IMR-90 (cell line): ENCODE data around the gene PAM16. TPM values are rescaled to one million over a fixed set of nuclear protein-coding genes. Genes with fewer than 3 reads are reported as not detected.

Experiments used
- ATAC-seq: fragments of 200-7000 bp; cut with Tn5 transposase; 2 replicates; pipeline ENCODE4 v1.9.1; 2020; ENCODE audit warnings: low read depth, mild to moderate bottlenecking, moderate library complexity
- BruUV-seq: library from RNA; stranded (reverse); fragments of 400-500 nt; replicated peaks from 2 replicates; lab custom pipeline; 2021; lab: Mats Ljungman, UMichigan
- CTCF ChIA-PET: fragments of 300-600 bp; formaldehyde crosslinking; extraction: SDS; loops from one replicate; lab custom pipeline; 2021; ENCODE audit warnings: antibody characterized with exemption; lab: Yijun Ruan, JAX
- POLR2A ChIA-PET: fragments of 300-600 bp; sonication (Branson Sonifier 250); formaldehyde crosslinking; loops from one replicate; lab custom pipeline; 2022; ENCODE audit warnings: antibody characterized with exemption; ENCODE audit not compliant: unreplicated experiment; lab: Charles Lee
- DNase-seq: peaks from one replicate; pipeline ENCODE4 v3.0.0; 2013
- H2AFZ ChIP-seq: replicated peaks from 2 replicates; pipeline ENCODE3; 2013; ENCODE audit warnings: low read length, mild to moderate bottlenecking; ENCODE audit not compliant: poor library complexity
- H2AK5ac ChIP-seq: 2 replicates; pipeline ENCODE4 v1.6.1; 2013; ENCODE audit warnings: low read depth, low read length, inconsistent platforms
- H2AK9ac ChIP-seq: replicated peaks from 2 replicates; pipeline ENCODE3; 2013; ENCODE audit warnings: mild to moderate bottlenecking, low read depth, low read length, moderate library complexity; ENCODE audit not compliant: poor library complexity
- H2BK120ac ChIP-seq: 2 replicates; pipeline ENCODE4 v1.6.1; 2013; ENCODE audit warnings: low read depth, low read length, inconsistent platforms
- H2BK15ac ChIP-seq: 3 replicates; pipeline ENCODE4 v1.6.1; 2013; ENCODE audit warnings: low read depth, low read length, inconsistent platforms
- H2BK20ac ChIP-seq: 2 replicates; pipeline ENCODE4 v1.6.1; 2013; ENCODE audit warnings: low read depth, mild to moderate bottlenecking, inconsistent platforms, low read length, moderate library complexity
- H2BK5ac ChIP-seq: 2 replicates; pipeline ENCODE4 v1.6.1; 2013; ENCODE audit warnings: mild to moderate bottlenecking, low read depth, low read length, inconsistent platforms; ENCODE audit not compliant: poor library complexity, severe bottlenecking
- H3K14ac ChIP-seq: replicated peaks from 2 replicates; pipeline ENCODE4 v1.6.1; 2013; ENCODE audit warnings: low read depth, low read length, inconsistent platforms
- H3K18ac ChIP-seq: 2 replicates; pipeline ENCODE4 v1.6.1; 2013; ENCODE audit warnings: low read depth, low read length, control low read depth
- H3K23ac ChIP-seq: 2 replicates; pipeline ENCODE4 v1.6.1; 2013; ENCODE audit warnings: low read depth, low read length, inconsistent platforms
- H3K27ac ChIP-seq: 2 replicates; pipeline ENCODE4 v1.5.1; 2013; ENCODE audit warnings: mild to moderate bottlenecking, control low read depth, low read length; ENCODE audit not compliant: insufficient read depth
- H3K27me3 ChIP-seq: 2 replicates; pipeline ENCODE4 v1.6.1; 2013; ENCODE audit warnings: low read length; ENCODE audit not compliant: control insufficient read depth, insufficient read depth
- H3K36me3 ChIP-seq: 2 replicates; pipeline ENCODE4 v1.6.1; 2013; ENCODE audit warnings: low read length, mixed read lengths; ENCODE audit not compliant: control insufficient read depth, insufficient read depth
- H3K4ac ChIP-seq: 2 replicates; pipeline ENCODE4 v1.6.1; 2013; ENCODE audit warnings: low read depth, low read length, inconsistent platforms
- H3K4me1 ChIP-seq: 2 replicates; pipeline ENCODE4 v1.6.1; 2013; ENCODE audit warnings: low read length, mixed read lengths; ENCODE audit not compliant: control insufficient read depth, insufficient read depth
- H3K4me2 ChIP-seq: 2 replicates; pipeline ENCODE4 v1.6.1; 2013; ENCODE audit warnings: low read depth, mild to moderate bottlenecking, control low read depth, low read length, moderate library complexity
- H3K4me3 ChIP-seq: 2 replicates; pipeline ENCODE4 v1.5.1; 2013; ENCODE audit warnings: low read depth, mild to moderate bottlenecking, control low read depth, low read length, moderate library complexity; ENCODE audit not compliant: insufficient read depth
- H3K56ac ChIP-seq: 2 replicates; pipeline ENCODE4 v1.6.1; 2013; ENCODE audit warnings: low read length, inconsistent platforms; ENCODE audit not compliant: insufficient read depth; ENCODE audit errors: extremely low read depth
- H3K79me1 ChIP-seq, 2 experiments: 2 replicates each; pipeline ENCODE4 v1.6.1; 2013; ENCODE audit warnings: low read length in 2 of 2, inconsistent platforms in 1 of 2, low read depth in 1 of 2
- H3K9ac ChIP-seq: 2 replicates; pipeline ENCODE4 v1.6.1; 2013; ENCODE audit warnings: low read depth, low read length, control low read depth
- H3K9me1 ChIP-seq: 2 replicates; pipeline ENCODE4 v1.6.1; 2013; ENCODE audit warnings: low read length, inconsistent platforms; ENCODE audit not compliant: insufficient read depth
- H3K9me3 ChIP-seq: 2 replicates; pipeline ENCODE4 v1.6.1; 2013; ENCODE audit warnings: low read length; ENCODE audit not compliant: control insufficient read depth, insufficient read depth
- H4K20me1 ChIP-seq: 2 replicates; pipeline ENCODE4 v1.6.1; 2013; ENCODE audit warnings: low read length, inconsistent platforms; ENCODE audit not compliant: insufficient read depth
- H4K5ac ChIP-seq: 2 replicates; pipeline ENCODE4 v1.6.1; 2013; ENCODE audit warnings: mild to moderate bottlenecking, low read depth, low read length, control low read depth
- H4K8ac ChIP-seq, 2 experiments: 2 replicates each; pipeline ENCODE4 v1.6.1; 2013; ENCODE audit warnings: low read depth in 2 of 2, low read length in 2 of 2, control low read depth in 1 of 2, inconsistent platforms in 1 of 2
- H4K91ac ChIP-seq: 2 replicates; pipeline ENCODE4 v1.6.1; 2013; ENCODE audit warnings: low read depth, low read length, inconsistent platforms; ENCODE audit not compliant: insufficient read depth
- BHLHE40 ChIP-seq: fragments of 150-350 bp; IDR thresholded peaks from 2 replicates; pipeline ENCODE4 v1.6.1; 2016; ENCODE audit warnings: mild to moderate bottlenecking, low read depth, low read length
- CHD1 ChIP-seq: IDR thresholded peaks from 2 replicates; pipeline ENCODE4 v1.6.1; 2012; ENCODE audit warnings: low read depth, low read length, improper control_type of control experiment
- SMC3 ChIP-seq: fragments of 150-350 bp; IDR thresholded peaks from 2 replicates; pipeline ENCODE4 v1.6.1; 2016; ENCODE audit warnings: low read depth, mild to moderate bottlenecking, antibody characterized with exemption, low read length, moderate library complexity
- WGBS, 2 experiments: methylation state at CpG; one replicate each; pipeline versions ENCODE4 v1.1.5 to v1.1.7; 2013; ENCODE audit warnings: missing lambda C conversion rate in 2 of 2; ENCODE audit not compliant: insufficient read length in 1 of 2; ENCODE audit errors: extremely low coverage in 2 of 2; 5-methylcytosine and 5-hydroxymethylcytosine counted together
- dilution Hi-C: fragments of 300-500 bp; cut with HindIII; formaldehyde crosslinking; loops from one replicate; pipeline ENCODE4 v1.14.3; 2018; ENCODE audit warnings: low sequenced_read_pairs; ENCODE audit not compliant: unreplicated experiment
- in situ Hi-C: fragments of 300-500 bp; cut with MboI; formaldehyde crosslinking; loops from 3 replicates; pipeline ENCODE4 v1.14.3; 2019; ENCODE audit warnings: low sequenced_read_pairs, inconsistent platforms, mixed read lengths
- intact Hi-C: fragments of 100-400 bp; cut with micrococcal nuclease; formaldehyde crosslinking; loops from 2 replicates; pipeline ENCODE4 v1.10.0; 2022
- polyA plus RNA-seq, 3 experiments: library from polyadenylated mRNA; depleted of rRNA; stranded (reverse); fragments of >200 nt; gene quantifications; 2 replicates each; pipeline ENCODE4 v1.2.3, GENCODE V29; 2012; ENCODE audit warnings: low replicate concordance in 1 of 3
- total RNA-seq: library from RNA; depleted of rRNA; stranded (reverse); fragments of >200 nt; gene quantifications from 2 replicates; pipeline ENCODE4 v1.2.3, GENCODE V29; 2012
- TF ChIP-seq, protein P1 (sequence below): conservative IDR thresholded peaks from 2 replicates; pipeline ENCODE4 v1.5.1; 2012; ENCODE audit warnings: mild to moderate bottlenecking, low read depth, low read length, improper control_type of control experiment

Gene PAM16
- total and polyA plus RNA-seq, 2 of the 4 experiments (the other 2 are of a cell fraction), result 17.9 to 48.4 TPM

GRCh38 chr16:4341250-4341649, 9.9 kb downstream of the PAM16 start:
- BruUV-seq, result no TSS peak
- peaks cover 10% of the 10 kb centered on the region; the same call in 1 of the 2 replicates for H3K9me1 ChIP-seq
- H3K4me3 ChIP-seq, result no peak overlapping the region
- H4K20me1 ChIP-seq, result peaks cover 59% of the 10 kb centered on the region
- no peak overlapping the region for H3K4me2 ChIP-seq
- no peak overlapping the region for H3K56ac ChIP-seq
- H3K23ac ChIP-seq, result no peak overlapping the region
- no peak overlapping the region for H3K14ac ChIP-seq
- H3K9me3 ChIP-seq, result no peaks in the 10 kb centered on the region
- in situ Hi-C loops, result no loop called here
- peaks cover 27% of the 10 kb centered on the region for H3K36me3 ChIP-seq
- no peak for TF ChIP-seq CHD1
- no peak for TF ChIP-seq BHLHE40
- no peak for TF ChIP-seq SMC3
- TF ChIP-seq, protein P1, sequence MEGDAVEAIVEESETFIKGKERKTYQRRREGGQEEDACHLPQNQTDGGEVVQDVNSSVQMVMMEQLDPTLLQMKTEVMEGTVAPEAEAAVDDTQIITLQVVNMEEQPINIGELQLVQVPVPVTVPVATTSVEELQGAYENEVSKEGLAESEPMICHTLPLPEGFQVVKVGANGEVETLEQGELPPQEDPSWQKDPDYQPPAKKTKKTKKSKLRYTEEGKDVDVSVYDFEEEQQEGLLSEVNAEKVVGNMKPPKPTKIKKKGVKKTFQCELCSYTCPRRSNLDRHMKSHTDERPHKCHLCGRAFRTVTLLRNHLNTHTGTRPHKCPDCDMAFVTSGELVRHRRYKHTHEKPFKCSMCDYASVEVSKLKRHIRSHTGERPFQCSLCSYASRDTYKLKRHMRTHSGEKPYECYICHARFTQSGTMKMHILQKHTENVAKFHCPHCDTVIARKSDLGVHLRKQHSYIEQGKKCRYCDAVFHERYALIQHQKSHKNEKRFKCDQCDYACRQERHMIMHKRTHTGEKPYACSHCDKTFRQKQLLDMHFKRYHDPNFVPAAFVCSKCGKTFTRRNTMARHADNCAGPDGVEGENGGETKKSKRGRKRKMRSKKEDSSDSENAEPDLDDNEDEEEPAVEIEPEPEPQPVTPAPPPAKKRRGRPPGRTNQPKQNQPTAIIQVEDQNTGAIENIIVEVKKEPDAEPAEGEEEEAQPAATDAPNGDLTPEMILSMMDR, result no peak
- H3K27me3 ChIP-seq, result no peaks in the 10 kb centered on the region
- no peak overlapping the region for H4K8ac ChIP-seq
- H2BK5ac ChIP-seq, result no peak overlapping the region
- no peak overlapping the region for H2AFZ ChIP-seq
- ATAC-seq (no peak), DNase-seq (no peak)
- dilution Hi-C loops, result no loop called here
- 97% methylated on average over 5 of the region's 13 CpGs; no CpG with 5 or more reads in 1 of the 2 experiments for WGBS, 2 experiments
- H2BK20ac ChIP-seq, result no peak overlapping the region
- no peak overlapping the region for H2BK15ac ChIP-seq
- H3K27ac ChIP-seq, result no peak overlapping the region
- intact Hi-C loops, result no loop called here
- ChIA-PET POLR2A (no interaction called here), CTCF (no interaction called here)
- H3K4me1 ChIP-seq, result peaks cover 11% of the 10 kb centered on the region; the same call in 1 of the 2 replicates
- no peak overlapping the region for H3K9ac ChIP-seq
- H4K5ac ChIP-seq, result no peak overlapping the region
- H3K79me1 ChIP-seq, result peaks cover 30 to 72% of the 10 kb centered on the region in 2 experiments
- 0 out of 2 replicates have a peak overlapping the region, but pooled peaks have one; percentile 5 for H2AK5ac ChIP-seq
- H2AK9ac ChIP-seq, result no peak overlapping the region
- H2BK120ac ChIP-seq, result no peak overlapping the region
- H3K4ac ChIP-seq, result no peak overlapping the region
- no peak overlapping the region for H3K18ac ChIP-seq
- no peak overlapping the region for H4K91ac ChIP-seq
